ENCODE results near the gene YJEFN3. TPM values are rescaled to one million over a fixed set of nuclear protein-coding genes. Genes with fewer than 3 reads are reported as not detected.

YJEFN3 gene
- total RNA-seq, 1 experiment from 2014 or later = 25.3 TPM

- H2AFZ ChIP-seq (ENCODE audit: low read depth, low read length, poor library complexity, severe bottlenecking) = no peak overlapping the region
- no peaks in the 10 kb centered on the region for H3K4me1 ChIP-seq (ENCODE audit: control insufficient read depth in 1 of 2, insufficient read depth in 2 of 2, low read length in 2 of 2)
- no peak overlapping the region for H3K27ac ChIP-seq (ENCODE audit: low read depth, low read length)
- no peaks in the 10 kb centered on the region for H3K27me3 ChIP-seq (ENCODE audit: insufficient read depth, low read length)
- intact Hi-C loops (cut with micrococcal nuclease) = no loop called here
- H3K79me2 ChIP-seq (ENCODE audit: insufficient read depth, low read length) = no peaks in the 10 kb centered on the region
- no peaks in the 10 kb centered on the region for H3K9me3 ChIP-seq (ENCODE audit: control insufficient read depth in 1 of 2, insufficient read depth in 1 of 2, low read depth in 1 of 2, low read length in 2 of 2)
- H3K4me3 ChIP-seq (replicated peaks in 1 of 2; ENCODE audit: low read depth in 1 of 2, low read length in 2 of 2) = no peak overlapping the region
- BruUV-seq (replicated peaks) = no TSS peak
- RAD21 ChIA-PET (ENCODE audit: low non-redundant PET in 1 of 2, low total read pairs in 2 of 2, uncharacterized antibody in 2 of 2, unreplicated experiment in 2 of 2) = no interaction called here
- ATAC-seq = peak; percentile 43; the same call in 1 of the 2 replicates
- no peaks in the 10 kb centered on the region; a peak in 1 of 4 replicates for H3K36me3 ChIP-seq (ENCODE audit: control insufficient read depth in 1 of 2, insufficient read depth in 2 of 2, low read length in 2 of 2)
- POLR2A ChIA-PET = no interaction called here
- no peaks in the 10 kb centered on the region for H3K9me2 ChIP-seq (ENCODE audit: insufficient read depth)
- no peak overlapping the region for H3K4me2 ChIP-seq (ENCODE audit: low read length)
- no peak for DNase-seq (ENCODE audit: low read depth, low spot score)
- H3K9ac ChIP-seq (ENCODE audit: low read length) = no peak overlapping the region
- CTCF ChIA-PET = no interaction called here
- H4K20me1 ChIP-seq (ENCODE audit: insufficient read depth) = no peaks in the 10 kb centered on the region
- TF ChIP-seq FOSL1 (IDR thresholded peaks at IDR 0.05; ENCODE audit: low read depth) = no peak
- TF ChIP-seq CTCF (IDR thresholded peaks at IDR 0.05 in 2 of 3, conservative IDR thresholded peaks at IDR 0.05 in 1 of 3; ENCODE audit: borderline replicate concordance in 1 of 3, insufficient read depth in 1 of 3, low read depth in 2 of 3, low read length in 2 of 3) = 0 out of 6 replicates have a peak, but pooled peaks of 1 of the 3 experiments have one; percentile 8
- no peak for TF ChIP-seq MAX (IDR thresholded peaks at IDR 0.05)
- TF ChIP-seq RAD21 (IDR thresholded peaks at IDR 0.05; ENCODE audit: low read depth) = peak; percentile 37
Observed at GRCh38 chr19:19562665-19563347, 34.1 kb downstream of the YJEFN3 start.

DNA sequence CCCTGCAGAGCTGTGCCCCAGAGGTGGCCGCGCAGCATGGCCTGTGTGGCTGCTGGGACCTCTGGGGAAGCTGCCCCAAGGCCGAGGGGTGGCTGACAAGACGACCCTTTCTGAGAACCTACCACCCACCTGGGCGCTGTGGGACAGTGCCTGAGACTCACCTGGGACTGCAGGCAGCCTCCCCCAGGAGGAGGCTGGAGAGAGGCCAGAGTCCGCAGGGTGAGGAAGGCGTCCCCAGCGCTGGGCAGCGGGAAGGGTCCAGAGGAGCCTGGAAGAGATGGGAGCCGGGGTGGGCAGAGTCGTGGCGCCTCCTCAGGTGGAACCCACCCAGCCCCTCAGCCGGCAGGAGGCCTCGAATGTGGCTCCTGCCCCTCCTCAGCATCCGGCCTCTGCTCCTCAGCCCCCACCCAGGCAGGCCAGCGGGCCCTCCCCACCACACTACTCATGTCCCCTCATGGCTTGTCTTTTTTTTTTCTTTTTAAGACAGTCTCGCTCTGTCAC lies 34.7 kb downstream of the YJEFN3 start:
- Histone ChIP-seq H3K4me2 (ENCODE audit: low read length) (no peak overlapping the region), H3K9ac (ENCODE audit: low read length) (no peak overlapping the region), H3K4me1 (ENCODE audit: control insufficient read depth in 1 of 2, insufficient read depth in 2 of 2, low read length in 2 of 2) (no peaks in the 10 kb centered on the region), H3K79me2 (ENCODE audit: insufficient read depth, low read length) (no peaks in the 10 kb centered on the region), H3K27me3 (ENCODE audit: insufficient read depth, low read length) (no peaks in the 10 kb centered on the region), H2AFZ (ENCODE audit: low read depth, low read length, poor library complexity, severe bottlenecking) (no peak overlapping the region), H4K20me1 (ENCODE audit: insufficient read depth) (no peaks in the 10 kb centered on the region), H3K36me3 (ENCODE audit: control insufficient read depth in 1 of 2, insufficient read depth in 2 of 2, low read length in 2 of 2) (no peaks in the 10 kb centered on the region; a peak in 1 of 4 replicates), H3K9me3 (ENCODE audit: control insufficient read depth in 1 of 2, insufficient read depth in 1 of 2, low read depth in 1 of 2, low read length in 2 of 2) (no peaks in the 10 kb centered on the region), H3K9me2 (ENCODE audit: insufficient read depth) (no peaks in the 10 kb centered on the region), H3K4me3 (replicated peaks in 1 of 2; ENCODE audit: low read depth in 1 of 2, low read length in 2 of 2) (no peak overlapping the region), H3K27ac (ENCODE audit: low read depth, low read length) (no peak overlapping the region)
- no TSS peak for BruUV-seq (replicated peaks)
- DNase-seq (ENCODE audit: low read depth, low spot score) (no peak), ATAC-seq (no peak)
- RAD21 ChIA-PET (ENCODE audit: low non-redundant PET in 1 of 2, low total read pairs in 2 of 2, uncharacterized antibody in 2 of 2, unreplicated experiment in 2 of 2) = no interaction called here
- CTCF ChIA-PET = no interaction called here
- POLR2A ChIA-PET = no interaction called here
- intact Hi-C loops (cut with micrococcal nuclease) = no loop called here
- TF ChIP-seq FOSL1 (IDR thresholded peaks at IDR 0.05; ENCODE audit: low read depth) (no peak), ZNF274 (IDR thresholded peaks at IDR 0.05; ENCODE audit: low read depth, low read length) (no peak), MAX (IDR thresholded peaks at IDR 0.05) (no peak), SIN3A (IDR thresholded peaks at IDR 0.05; ENCODE audit: low read depth) (no peak), ZFX (IDR thresholded peaks at IDR 0.05) (no peak), RAD21 (IDR thresholded peaks at IDR 0.05; ENCODE audit: low read depth) (no peak), REST (IDR thresholded peaks at IDR 0.05; ENCODE audit: low read depth) (no peak), CBX3 (IDR thresholded peaks at IDR 0.05; ENCODE audit: low read depth) (no peak)
- TF ChIP-seq, protein P1, sequence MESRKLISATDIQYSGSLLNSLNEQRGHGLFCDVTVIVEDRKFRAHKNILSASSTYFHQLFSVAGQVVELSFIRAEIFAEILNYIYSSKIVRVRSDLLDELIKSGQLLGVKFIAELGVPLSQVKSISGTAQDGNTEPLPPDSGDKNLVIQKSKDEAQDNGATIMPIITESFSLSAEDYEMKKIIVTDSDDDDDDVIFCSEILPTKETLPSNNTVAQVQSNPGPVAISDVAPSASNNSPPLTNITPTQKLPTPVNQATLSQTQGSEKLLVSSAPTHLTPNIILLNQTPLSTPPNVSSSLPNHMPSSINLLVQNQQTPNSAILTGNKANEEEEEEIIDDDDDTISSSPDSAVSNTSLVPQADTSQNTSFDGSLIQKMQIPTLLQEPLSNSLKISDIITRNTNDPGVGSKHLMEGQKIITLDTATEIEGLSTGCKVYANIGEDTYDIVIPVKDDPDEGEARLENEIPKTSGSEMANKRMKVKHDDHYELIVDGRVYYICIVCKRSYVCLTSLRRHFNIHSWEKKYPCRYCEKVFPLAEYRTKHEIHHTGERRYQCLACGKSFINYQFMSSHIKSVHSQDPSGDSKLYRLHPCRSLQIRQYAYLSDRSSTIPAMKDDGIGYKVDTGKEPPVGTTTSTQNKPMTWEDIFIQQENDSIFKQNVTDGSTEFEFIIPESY (IDR thresholded peaks at IDR 0.05; ENCODE audit: extremely low read depth, insufficient replicate concordance, low read length) = no peak
